DOHH2 (cell line): ENCODE measurements around the gene MRPL50.

Source experiments
- EZH2phosphoT487 ChIP-seq: fragments of 200-600 bp; sonication (generic); IDR thresholded peaks from 2 replicates; pipeline ENCODE4 v1.6.1; 2017; ENCODE audit warnings: borderline replicate concordance, mild to moderate bottlenecking, antibody characterized with exemption, low read length, moderate library complexity, mixed read lengths
- TF ChIP-seq, protein P1 (sequence below): fragments of 200-600 bp; sonication (generic); IDR thresholded peaks from one replicate; pipeline ENCODE4 v1.5.1; 2014; ENCODE audit warnings: antibody characterized with exemption, mild to moderate bottlenecking, low read depth, low read length; ENCODE audit not compliant: poor library complexity, severe bottlenecking

DNA sequence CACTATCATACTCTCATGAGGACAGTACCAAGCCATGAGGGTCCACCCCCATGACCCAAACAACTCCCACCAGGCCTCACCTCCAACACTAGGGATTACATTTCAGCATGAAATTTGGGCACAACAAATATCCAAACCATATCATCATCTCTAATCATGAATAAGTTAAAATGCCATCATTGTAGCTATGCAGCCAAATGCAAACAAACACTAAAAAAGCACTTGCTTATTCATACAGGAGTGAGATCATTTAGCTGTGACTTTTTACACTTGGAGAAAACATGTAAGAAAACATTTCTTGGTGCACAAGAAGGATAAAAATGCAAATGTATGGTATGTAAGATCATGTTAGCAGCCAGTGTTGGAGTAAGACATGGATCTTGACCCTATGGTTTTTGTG is 37.8 kb downstream of the MRPL50 start:
- TF ChIP-seq, protein P1, sequence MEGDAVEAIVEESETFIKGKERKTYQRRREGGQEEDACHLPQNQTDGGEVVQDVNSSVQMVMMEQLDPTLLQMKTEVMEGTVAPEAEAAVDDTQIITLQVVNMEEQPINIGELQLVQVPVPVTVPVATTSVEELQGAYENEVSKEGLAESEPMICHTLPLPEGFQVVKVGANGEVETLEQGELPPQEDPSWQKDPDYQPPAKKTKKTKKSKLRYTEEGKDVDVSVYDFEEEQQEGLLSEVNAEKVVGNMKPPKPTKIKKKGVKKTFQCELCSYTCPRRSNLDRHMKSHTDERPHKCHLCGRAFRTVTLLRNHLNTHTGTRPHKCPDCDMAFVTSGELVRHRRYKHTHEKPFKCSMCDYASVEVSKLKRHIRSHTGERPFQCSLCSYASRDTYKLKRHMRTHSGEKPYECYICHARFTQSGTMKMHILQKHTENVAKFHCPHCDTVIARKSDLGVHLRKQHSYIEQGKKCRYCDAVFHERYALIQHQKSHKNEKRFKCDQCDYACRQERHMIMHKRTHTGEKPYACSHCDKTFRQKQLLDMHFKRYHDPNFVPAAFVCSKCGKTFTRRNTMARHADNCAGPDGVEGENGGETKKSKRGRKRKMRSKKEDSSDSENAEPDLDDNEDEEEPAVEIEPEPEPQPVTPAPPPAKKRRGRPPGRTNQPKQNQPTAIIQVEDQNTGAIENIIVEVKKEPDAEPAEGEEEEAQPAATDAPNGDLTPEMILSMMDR: no peak
- TF ChIP-seq EZH2phosphoT487: no peak
